Stimulated activated CD8-positive, alpha-beta memory T cell treated with anti-CD3 and anti-CD28 coated beads, Interleukin-12 subunit alpha, Interleukin-12 subunit beta, amount 100 ng/mL, for 24 hours (primary cell): ENCODE results near the gene PRR23C.
"Not testable (repeated sequence)": the region's sequence is repeated elsewhere in the genome, so short reads cannot be mapped to it uniquely, and the experiment has no call there.

Source experiments
- DNase-seq: peaks from one replicate; pipeline ENCODE4 v3.0.0-alpha.2; 2020; ENCODE audit errors: extremely low read depth

PRR23C gene

DNA sequence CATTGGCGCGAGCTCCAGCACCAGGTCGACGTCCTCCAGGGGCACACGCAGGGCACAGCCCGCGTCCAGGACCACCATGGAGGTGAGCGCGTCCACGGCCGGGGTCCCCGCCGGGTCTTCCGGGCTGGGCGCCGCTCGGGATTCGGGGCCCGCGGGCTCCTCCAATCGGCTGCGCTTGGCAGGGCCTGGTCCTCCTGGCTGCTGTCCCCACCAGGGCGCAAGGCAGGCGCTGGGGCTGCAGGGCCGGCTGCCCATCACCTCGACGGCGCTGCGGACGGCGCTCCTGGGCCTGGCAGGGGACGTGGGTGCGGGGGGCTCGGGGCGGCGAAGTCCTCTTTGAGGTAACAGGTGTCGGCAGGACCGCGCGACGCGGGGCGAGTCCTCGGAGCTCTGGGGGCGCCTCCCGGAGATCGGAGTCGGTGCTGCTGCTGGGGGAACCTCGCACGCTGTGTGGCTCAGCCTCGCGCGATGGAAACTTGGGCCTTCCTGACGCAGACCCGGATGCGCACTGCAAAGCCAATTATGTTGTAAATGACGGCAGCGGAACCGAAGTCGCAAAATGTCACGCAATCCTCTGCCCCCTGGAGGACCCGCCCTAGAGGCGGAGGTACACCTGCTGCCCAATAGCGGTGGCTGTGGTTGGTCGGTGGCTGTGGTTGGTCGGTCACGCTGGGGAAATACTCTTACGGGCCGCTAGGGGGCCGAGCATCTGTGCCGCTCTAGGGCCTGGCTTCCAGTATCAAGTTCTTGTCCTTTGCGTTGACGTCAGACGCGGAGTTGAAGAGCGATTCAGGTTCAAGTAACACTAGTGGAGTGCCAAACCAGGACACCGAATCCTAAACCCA lies at the start of gene PRR23C:
PRR23C (minus strand) TSS at position 527 of the 845 bp plus-strand sequence; CDS start at position 255, 272 bp downstream.
- no peak for DNase-seq

DNA sequence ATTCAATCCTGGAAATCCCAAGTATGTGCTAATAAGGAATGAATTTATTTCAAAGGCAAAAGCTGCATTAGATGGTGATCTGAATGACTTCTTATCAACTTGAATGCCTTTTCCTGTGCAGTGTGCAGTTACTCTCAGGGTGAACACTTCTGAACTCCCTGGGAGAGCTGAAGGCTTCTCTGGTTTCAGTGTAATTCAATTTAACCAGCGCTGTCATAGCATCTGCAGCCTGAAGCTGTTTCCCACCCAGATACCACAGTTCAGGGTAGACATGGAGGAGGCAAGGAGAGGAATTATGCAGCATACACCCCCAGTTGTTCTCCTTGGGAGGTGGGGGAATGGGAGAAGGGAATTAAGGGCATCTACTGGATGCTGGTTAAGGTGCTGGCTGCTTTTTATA lies 49.1 kb upstream of the PRR23C start:
- no peak for DNase-seq

DNA sequence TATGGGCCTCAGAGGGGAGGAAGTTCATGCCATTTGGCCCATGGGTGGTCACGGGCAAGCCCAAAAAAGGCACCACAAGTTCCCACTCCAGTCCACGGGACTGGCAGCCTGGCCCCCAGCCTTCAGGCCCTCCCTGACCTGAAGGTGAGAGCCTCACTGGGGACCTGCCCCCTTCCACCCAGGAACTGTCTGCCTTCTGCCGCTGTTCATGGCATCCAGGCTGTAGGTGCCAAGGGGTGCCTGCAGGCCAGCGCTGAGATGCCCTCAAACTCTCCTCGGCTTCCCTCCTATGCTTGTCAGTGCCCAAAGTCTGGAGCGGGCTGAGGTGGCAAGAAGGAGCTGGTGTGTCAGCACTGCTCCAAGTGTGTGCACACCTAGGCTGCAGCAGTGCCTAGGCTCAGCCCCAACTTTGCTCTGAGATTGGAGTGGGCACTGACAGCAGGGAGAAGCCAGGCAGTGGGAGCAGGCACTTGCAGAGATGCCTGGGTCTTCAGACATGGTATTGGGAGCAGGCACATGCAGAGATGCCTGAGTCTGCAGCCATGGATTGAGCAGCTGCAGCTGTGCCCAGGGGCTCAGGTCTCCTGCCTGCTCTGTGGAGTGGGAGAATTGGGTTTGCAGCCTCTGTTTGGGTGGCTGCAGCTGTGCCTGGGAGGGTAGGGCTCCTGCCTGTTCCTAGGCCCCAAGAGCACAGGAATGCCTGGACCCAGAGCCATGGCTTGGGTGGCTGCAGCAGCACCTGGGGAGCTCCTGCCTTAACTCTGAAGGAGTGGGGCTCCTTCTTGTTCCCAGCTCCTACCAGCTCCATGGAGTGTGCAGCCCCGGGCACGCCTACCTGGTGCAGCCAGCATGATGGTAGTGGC lies 44.0 kb upstream of the PRR23C start:
- no peak for DNase-seq

DNA sequence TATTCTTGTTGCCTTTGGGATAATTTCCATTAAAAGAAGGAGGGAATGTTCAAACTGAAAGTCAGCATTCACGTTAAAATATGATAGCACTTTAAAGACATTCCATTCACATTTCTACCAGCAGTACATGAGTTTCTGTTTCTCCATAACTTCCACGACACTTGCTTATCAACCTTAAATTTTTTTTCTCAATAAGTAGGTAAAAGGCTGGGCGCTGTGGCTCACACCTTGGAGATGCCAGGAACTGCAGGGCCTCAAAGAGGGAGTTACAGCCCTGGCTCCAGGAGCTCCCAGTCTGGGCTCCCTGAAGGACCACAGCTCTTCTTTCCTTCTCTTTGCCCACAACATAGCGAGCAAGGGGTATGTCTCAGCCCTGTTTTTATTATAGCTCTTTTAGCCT lies 42.9 kb upstream of the PRR23C start:
- no peak for DNase-seq

DNA sequence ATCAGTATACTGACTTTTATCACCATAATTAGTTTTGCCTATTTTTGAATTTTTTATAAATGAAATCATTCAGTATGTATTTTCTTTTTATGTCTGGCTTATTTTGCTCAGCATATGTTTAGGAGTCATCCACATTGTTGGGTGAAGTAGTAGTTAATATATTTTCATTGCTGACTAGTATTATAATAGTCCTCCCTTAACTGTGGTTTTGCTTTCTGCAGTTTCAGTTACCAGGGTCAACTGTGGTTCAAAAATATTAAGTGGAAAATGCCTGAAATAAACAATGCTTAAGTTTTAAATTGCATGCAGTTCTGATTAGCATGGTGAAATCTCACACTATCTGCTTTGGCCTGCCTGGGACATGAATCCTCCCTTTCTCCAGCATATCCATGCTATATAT lies 39.5 kb upstream of the PRR23C start:
- DNase-seq = no peak

DNA sequence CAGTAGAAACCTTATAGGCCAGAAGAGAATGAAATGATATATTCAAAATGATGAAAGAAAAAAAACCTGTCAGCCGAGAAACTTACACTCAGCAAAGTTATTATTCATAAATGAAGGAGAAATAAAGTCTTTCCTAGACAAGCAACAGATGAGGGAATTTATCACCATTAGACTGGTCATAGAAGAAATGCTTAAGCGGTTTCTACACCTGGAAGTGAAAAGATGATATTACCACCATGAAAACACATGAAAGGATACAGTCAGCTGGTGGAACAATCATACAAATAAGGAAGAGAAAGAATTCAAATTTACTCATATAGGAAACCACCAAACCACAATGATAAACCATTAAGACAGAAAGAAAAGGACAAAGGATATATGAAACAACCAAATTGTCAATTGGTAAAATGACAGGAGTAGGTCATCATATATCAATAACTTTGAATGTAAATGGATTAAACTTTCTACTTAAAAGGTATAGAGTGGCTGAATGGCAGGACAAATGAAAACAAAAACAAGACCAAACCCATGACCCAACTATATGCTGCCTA lies 29.9 kb upstream of the PRR23C start:
- no peak for DNase-seq

DNA sequence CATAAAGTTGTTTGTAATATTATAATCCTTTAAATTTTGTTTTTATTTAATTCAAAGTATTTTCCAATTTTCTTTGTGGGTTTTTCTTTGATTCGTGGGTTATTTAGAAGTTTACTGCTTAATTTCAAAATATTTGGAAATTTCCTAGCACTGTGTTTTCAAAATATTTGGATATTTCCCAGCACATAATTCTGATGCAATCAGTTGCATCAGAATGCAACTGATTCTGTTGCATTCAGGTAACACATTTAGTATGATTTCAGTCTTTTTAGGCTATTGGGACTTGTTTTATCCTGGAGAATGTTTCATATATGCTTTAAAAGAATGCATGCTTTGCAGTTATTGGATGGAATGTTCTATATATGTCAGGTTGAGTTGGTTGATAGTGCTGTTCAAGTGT lies 18.2 kb upstream of the PRR23C start:
- DNase-seq = no peak

DNA sequence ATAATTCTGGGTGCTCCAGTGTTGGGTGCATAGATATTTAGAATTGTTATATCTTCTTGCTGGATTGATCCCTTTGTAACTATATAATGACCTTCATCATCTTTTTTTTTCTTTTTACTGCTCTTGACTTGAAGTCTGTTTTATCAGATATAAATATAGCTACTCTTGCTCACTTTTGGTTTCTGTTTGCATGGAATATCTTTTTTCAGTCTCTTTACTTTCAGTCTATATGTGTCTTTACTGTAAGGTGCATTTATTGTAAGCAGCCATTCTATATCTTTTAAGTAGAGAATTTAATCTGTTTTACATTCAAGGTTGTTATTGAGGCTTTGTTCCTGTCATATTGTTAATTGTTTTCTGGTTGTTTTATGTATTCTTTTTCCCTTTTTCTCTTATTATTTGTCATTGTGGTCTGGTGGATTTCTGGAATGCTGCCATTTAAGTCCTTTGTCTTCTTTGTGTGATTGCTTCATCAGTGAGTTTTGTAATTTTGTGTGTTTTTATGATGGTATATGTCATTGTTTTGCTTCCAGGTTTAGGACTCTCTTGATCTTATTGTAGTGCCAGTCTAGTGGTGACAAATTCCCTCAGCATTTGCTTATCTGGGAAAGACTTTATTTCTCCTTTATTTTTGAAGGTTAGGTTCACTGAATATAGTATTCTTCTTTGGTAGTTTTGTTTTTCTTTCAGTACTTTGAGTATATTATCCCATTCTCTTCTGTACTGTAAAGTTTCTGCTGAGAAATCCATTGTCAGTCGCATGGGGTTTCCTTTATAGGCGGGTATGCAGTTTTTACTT lies 8.3 kb upstream of the PRR23C start:
- no peak for DNase-seq

DNA sequence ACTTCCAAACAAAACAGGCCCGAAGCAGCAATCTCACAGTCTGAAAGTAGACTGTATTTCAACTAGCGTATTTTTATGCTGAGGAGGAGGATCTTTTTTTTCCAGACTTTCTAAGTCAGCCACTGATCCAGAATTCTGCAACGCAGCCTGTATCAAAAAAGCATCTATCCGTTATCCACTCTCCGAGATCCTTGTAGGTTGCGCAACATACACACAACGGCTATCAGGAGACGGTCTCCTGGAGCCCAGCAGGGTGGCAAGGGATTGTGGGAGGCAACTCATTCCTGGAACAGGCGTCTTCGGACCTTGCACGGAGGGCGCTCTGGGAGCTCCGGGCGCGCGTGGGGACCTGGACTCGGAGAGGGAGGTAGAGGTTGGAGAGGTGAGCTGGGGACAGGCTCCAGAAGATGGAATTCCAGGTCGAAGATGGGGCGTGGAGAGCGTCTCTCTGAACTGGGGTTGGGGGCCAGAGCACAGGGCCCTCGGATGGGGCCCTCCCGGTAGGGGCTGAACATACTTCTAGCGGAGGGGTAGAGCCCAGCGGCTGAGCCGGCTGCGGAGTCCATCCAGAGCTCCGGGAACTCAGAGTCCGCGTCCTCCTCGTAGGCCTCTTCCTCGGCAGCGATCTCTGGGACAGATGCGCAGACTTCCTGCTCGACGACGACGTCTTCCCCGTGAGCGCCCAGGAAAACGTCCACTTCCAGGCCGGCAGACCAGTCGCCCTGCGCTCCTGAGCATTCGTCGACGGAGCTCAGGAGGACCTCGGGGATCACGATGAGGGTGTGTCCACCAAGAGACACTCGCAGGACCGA lies 932 bp downstream of the PRR23C start:
- DNase-seq = no peak

DNA sequence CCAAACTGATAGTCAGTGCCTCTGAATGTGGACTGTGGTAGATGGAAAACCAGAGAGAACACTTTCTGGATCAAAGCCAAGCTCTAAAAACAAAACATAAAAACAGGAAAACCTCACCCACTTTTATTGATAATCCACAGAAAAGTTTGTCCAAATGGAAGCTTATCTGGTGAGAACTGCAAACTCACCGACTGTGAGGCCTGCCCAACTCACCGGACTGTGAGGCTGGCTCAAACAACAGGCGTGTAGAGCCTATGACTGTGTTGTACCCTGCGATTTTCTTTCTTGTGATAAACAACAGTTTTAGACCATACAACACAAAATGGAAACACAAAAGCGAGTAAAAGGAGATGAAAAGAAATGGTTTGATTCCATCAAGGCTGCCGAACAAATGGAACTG lies 7.2 kb downstream of the PRR23C start:
- DNase-seq = no peak

DNA sequence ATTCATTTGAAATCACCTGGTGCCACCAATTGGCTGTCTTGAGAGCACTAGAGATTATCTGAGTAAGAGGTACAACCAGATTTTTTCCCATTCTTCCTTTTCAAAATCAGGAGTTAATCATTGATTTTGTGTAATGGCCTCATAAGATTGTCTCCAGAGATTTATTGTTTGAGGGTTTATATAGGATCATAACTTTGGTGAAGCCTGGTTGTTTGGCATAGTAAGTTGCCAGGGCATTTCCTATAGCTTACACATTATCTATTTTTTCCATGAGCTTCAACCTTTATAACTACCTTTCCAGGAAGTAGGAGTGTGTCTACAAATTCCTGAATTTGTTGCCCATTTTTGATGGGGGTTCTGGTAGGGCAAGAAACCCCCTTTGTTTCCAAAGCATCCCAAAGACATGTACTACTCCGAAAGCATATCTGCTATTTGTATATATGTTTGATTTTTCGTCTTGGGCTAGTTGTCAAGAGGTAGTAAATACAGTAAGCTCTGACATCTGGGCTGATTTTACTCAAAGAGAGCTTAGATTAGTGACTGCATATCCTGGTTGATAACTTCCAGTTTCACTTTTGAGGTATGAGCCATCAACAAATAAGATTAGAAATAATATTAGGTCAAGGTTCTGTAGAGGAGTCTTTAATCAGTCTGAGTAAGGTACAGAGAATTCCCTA lies 12.2 kb downstream of the PRR23C start:
- no peak for DNase-seq

DNA sequence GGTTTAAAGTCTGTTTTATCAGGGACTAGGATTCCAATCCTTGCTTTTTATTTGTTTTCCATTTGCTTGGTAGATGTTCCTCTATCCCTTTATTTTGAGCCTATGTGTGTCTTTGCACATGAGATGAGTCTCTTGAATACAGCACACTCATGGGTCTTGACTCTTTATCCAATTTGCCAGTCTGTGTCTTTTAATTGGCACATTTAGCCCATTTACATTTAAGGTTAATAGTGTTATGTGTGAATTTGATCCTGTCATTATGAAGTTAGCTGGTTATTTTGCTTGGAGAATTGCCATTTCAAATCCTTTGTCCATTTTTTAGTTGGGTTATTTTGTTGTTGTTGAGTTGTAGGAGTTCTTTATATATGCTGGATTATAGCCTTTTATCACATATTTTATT lies 14.1 kb downstream of the PRR23C start:
- not testable (repeated sequence) for DNase-seq

DNA sequence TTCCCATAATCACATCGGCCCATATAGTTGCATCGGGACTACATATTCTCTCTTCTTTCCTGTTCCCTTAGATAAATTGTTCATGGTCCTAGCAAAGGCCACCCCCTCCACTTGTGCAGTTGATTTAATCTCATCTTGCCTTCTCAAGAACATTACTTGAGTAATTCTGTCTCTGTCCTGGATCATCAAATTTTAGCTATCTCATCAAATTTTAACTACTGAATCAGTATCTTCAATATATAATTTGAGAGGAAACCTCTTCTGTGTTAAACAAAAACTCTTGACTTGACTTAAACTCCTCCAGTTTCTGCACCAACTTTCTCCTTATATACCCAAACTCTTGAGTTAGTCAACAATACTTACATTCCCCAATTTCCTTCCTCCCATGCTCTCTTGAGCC lies 19.7 kb downstream of the PRR23C start:
- DNase-seq = no peak

DNA sequence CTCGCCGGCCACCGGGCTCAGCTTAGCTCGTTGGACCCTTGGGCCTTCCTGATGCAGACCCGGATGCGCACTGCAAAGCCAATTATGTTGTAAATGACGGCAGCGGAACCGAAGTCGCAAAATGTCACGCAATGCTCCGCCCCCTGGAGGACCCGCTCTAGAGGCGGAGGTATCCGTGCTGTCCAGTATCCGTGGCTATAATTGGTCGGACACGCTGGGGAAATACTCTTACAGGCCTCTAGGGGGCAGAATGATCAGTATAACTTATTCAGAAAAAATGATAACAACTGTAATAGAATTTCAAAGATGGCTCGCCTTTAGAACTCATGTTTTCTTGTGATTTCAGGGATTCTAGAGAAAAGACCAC lies 23.8 kb downstream of the PRR23C start, which contains the start of gene PRR23B:
PRR23B (minus strand) TSS at position 59 of the 367 bp plus-strand sequence. CDS start 265 bp downstream, outside the sequence.
- DNase-seq = no peak

DNA sequence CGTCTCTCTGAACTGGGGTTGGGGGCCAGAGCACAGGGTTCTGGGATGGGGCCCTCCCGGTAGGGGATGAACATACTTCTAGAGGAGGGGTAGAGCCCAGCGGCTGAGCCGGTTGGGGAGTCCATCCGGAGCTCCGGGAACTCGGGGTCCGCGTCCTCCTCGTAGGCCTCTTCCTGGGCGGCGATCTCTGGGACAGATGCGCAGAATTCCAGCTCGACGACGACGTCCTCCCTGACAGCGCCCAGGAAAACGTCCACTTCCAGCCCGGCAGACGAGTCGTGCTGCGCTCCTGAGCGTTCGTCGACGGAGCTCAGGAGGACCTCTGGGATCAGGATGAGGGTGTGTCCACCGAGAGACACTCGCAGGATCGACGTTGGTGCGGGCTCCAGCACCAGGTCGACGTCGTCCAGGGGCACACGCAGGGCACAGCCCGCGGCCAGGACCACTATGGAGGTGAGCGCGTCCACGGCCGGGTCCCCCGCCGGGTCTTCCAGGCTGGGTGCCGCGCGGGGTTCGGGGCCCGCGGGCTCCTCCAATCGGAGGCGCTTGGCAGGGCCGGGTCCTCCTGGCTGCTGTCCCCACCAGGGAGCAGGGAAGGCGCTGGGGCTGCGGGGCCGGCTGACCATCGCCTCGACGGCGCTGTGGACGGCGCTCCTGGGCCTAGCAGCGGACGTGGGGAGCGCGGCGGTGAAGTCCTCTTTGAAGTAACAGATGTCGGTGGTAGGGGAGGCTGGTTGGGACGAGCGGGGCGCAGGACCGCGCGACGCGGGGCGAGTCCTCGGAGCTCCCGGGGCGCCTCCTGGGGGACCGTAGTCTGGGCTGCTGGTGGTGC lies 24.4 kb downstream of the PRR23C start:
- DNase-seq = no peak

DNA sequence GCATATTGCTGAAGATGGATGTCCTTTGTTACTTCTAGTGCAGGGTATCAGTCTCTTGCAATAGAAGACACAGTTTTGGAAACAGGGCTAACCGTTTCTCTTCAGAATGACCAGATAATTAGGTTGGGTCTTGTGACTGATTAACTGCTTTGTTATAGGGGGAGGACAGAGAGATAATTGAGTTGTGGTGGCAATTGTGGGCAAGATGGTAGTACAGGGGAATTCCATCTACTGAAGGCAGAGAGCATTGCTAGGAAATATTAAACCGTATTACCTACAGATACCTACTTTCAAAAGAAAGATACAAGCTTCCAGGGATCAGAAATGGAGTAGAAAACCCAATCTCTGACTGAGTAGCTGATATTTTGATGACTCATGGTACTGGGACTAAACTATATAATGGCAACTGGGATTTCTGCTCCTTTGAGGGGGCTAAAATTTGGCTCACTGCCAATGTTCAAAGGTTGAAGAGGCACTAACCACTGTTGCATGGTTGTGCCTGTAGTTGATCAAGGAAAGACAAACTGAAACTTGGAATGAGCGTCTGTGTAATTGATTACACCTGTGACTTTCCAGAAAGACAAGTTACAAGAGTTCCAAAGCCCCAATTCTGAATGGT lies 28.2 kb downstream of the PRR23C start:
- no peak for DNase-seq

DNA sequence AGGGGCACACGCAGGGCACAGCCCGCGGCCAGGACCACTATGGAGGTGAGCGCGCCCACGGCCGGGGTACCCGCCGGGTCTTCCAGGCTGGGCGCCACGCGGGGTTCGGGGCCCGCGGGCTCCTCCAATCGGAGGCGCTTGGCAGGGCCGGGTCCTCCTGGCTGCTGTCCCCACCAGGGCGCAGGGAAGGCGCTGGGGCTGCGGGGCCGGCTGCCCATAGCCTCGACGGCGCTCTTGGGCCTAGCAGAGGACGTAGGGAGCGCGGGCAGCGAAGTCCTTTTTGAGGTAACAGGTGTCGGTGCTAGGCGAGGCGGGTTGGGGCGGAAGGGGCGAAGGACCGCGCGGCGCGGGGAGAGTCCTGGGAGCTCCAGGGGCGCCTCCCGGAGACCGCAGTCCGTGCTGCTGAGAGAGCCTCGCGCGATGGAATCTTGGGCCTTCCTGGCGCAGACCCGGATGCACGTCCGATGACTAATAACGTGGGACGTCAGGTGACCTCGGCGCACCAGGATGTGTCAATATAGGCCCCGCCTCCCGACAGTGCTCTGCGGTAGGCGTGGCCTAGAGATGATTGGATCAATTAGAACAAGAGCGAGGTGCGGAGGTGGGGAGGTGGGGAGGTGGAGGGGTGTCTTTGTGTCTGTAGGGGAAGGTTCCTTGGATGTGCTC lies 38.5 kb downstream of the PRR23C start, which contains the start of gene PRR23A:
PRR23A (minus strand) TSS at position 218 of the 666 bp plus-strand sequence; CDS start at position 218, 0 bp downstream.
- DNase-seq = no peak

DNA sequence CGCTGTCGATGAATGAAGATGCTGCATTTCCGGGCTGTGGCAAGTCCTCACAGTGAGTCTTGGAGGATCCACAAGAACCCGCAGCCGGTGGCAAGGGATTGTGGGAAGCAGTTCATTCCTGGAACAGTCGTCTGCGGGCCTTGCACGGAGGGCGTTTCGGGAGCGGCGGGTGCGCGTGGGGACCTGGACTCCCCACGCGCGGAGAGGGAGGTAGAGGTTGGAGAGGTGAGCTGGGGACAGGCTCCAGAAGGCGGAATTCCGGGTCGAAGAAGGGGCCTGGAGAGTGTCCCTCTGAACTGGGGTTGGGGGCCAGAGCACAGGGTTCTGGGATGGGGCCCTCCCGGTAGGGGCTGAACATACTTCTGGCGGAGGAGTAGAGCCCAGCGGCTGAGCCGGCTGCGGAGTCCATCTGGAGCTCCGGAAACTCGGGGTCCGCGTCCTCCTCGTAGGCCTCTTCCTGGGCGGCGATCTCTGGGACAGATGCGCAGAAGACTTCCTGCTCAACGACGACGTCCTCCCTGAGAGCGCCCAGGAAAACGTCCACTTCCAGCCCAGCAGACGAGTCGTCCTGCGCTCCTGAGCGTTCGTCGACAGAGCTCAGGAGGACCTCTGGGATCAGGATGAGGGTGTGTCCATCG lies 39.2 kb downstream of the PRR23C start:
- no peak for DNase-seq
